NAMALWA (cell line): ENCODE measurements around the gene TMEM9.

Experiments
- DNase-seq: peaks from one replicate; pipeline ENCODE4 v3.0.0-alpha.2; 2015; ENCODE audit warnings: low spot score

The TMEM9 gene

GRCh38 chr1:201126832-201127754 is 27.2 kb downstream of the TMEM9 start, which contains the start of gene ASCL5:
TSS of gene ASCL5 (minus strand) at chr1:201127184. CDS start at chr1:201115372, 11,812 bp downstream.
- DNase-seq = no peak

GRCh38 chr1:201126463-201126831 is 27.8 kb downstream of the TMEM9 start:
- DNase-seq = no peak

DNA sequence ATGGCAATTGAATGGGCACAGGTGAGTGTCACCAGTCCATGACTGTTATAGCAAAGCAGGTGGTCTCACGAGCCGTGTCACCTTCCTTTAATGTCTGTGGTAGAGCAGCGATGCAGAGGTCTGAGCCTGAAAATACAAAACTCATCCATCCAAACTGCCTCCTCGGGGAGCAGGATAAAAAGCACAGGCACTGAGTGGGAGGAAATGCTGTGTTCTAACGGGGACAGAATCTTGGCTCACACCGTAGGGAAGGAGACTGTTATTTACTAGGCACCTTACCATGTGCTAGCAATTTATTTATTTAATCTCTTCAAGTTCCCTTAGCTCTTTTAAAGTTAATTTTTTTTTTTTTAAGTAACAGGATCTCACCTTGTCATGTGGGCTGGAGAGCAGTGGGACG is 28.5 kb downstream of the TMEM9 start:
- no peak for DNase-seq

- no peak for DNase-seq
These were observed 29.3 kb downstream of the TMEM9 start for GRCh38 chr1:201125019-201125418.

- DNase-seq = no peak
These were observed 30.4 kb downstream of the TMEM9 start for GRCh38 chr1:201123866-201124265.

DNA sequence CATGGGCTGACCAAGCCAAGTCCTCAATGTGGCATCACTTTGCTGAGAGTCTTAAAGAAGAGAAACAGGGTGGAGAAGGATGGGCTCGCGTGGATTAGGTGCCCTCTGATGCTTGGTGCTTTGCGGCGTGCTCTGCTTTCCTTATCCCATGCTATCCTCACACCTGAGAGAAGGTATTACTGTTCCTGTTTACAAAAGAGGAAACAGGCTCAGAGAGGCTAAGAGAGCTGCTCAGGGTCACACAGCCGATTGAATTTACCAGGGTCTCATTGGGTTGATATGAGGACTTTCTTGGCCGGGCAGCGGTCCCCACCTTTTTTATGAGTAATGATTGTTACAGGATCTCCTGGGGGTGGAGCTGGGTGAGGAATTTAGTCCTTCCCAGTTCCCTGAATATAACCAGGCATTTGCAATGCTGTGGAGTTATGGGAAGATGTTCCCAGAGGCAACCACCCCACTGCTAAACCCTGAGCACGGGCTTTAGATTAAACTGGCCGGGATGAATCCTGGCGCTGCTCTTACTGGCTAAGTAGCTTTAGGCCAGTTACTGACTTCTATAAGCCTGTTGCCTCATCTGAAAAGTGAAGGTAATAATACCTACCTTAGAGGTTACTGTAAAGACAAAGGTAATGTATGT is 31.8 kb downstream of the TMEM9 start:
- DNase-seq = no peak

GRCh38 chr1:201119206-201120197 is 34.8 kb downstream of the TMEM9 start:
- DNase-seq = peak; percentile 83

GRCh38 chr1:201116091-201116490 is 38.2 kb downstream of the TMEM9 start:
- no peak for DNase-seq

GRCh38 chr1:201115390-201115937 is 38.8 kb downstream of the TMEM9 start:
- DNase-seq = no peak

DNA sequence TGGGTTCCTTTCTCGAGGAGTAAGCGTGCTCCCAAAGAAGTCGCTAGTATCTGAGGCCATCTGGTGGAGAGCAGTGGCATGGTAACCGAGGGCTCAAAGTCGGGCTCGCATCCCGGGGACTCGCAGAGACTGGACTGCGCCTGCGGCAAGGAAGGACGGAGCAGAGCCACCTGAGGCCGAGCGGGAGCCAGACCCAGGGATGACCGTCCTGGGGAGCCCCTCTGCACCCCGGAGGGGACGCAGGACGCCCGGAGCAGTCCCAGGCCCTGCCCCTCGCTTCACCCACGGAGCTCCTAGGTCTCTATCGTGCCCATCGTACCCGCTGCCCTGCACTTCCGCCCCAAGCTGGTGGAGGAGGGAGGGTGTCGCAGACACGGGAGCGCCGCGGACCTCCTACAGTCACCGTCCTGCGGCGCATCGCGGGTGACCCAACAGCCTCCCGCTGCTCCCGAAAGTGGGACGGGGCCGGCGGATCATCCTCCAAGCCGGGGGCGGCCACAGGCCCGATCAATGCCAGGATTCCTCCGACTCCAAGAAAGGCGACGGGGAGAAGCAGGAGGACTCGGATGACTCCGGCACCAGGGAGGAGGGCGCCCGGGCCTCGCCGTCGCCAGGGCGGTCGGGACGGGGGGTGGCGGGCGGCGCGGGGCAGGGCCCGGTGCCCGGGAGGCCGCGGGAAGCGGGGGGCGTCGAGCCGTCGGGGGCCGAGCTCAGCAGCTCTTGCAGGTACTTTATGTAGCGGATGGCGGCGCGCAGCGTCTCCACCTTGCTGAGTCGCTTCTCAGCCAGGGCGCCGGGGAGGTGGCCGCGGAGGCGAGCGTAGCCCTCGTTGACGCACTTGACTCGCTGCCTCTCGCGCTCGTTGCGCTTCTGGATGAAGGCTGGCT is 39.8 kb downstream of the TMEM9 start:
- DNase-seq = peak; percentile 87

GRCh38 chr1:201113451-201114244 is 40.6 kb downstream of the TMEM9 start:
- DNase-seq = no peak

GRCh38 chr1:201112926-201113325 is 41.3 kb downstream of the TMEM9 start:
- DNase-seq = no peak

GRCh38 chr1:201112173-201112731 is 42.0 kb downstream of the TMEM9 start, which contains the start of gene CACNA1S:
TSS of gene CACNA1S (minus strand) at chr1:201112426. CDS start at chr1:201112339, 87 bp downstream.
- no peak for DNase-seq

DNA sequence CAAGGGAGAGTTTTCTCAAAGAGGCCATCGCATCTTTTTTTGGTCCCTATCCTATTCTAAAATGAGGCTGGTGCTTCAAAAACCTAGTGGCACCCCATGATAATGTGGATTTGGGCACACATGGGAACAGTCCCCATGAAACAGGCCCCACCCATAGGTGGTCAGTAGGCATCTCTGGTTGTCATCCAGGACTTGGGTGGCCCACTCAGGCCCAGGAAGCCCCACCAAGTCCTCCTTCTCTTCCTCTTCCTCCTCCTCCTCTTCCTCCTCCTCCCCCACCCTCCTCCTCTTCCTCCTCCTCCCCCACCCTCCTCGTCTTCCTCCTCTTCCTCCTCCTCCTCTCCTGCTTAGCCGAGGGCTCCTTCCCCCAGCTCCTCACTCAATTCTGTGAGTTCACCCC is 42.6 kb downstream of the TMEM9 start:
- DNase-seq = no peak

GRCh38 chr1:201111156-201111555 is 43.1 kb downstream of the TMEM9 start:
- no peak for DNase-seq

DNA sequence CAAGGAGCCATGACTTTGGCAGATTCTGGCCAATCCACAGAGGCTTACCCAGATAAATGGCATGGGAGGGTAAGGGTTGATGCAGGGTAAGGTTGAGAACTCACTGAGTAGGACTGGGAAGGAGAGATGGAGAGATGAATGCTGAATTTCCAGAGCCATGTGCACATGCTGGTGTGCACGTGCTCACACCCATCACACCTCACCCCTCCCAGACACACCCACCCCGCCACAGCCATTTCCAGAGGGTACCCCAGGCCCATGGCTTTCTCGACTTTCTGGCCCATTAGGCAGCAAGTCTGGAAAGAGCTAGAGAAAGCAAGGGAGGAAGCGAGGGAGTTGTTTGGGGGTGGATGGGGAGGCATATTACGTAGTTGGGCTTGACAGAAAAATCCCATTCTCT is 43.7 kb downstream of the TMEM9 start:
- DNase-seq = no peak

DNA sequence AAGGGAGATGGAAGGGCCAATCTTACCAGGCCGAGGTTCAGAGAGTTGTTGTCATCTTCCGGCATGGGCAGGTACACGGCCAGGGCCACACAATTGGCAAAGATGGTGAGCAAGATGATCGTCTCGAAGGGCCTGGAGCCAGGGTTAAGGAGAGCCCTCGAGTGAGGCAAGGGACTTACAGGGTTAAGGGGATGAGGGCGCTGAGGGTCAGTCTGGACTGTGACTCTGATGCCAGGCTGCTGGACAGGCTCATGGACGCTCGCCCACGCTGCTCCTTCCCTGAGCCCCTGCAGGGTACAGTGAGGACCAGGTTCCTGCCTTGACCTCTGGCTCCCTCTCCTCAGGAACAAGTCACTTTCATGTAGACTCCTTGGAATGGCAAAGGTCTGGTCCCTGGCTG is 44.1 kb downstream of the TMEM9 start:
- no peak for DNase-seq

DNA sequence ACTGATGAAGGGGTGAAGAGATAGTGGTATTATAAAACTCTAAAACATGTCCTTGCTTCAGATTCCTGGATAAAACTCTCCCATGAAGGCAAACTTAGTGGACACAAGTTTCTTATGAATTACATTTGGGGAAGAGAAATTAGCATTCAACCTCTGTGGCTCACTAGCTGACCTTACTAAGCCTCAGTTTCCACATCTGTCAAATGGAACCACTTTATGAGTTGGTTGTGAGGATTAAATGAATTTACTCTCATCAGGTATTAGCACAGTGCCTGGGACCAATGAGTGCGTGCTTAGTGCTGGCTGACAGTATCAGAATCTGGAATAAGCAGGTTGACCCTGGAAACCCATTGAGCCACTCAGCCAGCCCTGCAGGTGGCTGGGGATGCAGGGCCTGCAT is 44.6 kb downstream of the TMEM9 start:
- no peak for DNase-seq

GRCh38 chr1:201108614-201109013 is 45.7 kb downstream of the TMEM9 start:
- no peak for DNase-seq

DNA sequence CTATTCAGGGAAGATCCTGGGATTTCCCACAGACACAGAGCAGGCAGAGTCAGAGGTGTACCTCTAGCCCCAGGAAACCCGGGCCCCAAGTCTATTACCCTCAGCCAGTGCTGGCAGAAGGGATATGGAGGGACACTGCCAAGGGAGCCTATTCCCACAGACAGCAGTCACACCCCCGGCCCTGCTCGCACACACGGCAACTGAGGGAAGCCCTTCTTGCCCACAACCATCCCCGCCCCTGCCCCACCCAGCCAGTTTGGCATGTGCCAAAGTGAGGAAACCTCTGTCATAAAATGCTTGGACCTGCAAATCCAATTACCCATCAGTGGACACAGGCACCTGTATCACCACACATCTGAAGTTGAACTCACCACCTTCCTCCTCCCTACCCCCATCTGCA is 48.6 kb downstream of the TMEM9 start:
- DNase-seq = no peak
